Psoas muscle (tissue), 8 donors: Measurements from ENCODE around the gene MANEAL. TPM values are rescaled to one million over a fixed set of nuclear protein-coding genes. Genes with fewer than 3 reads are reported as not detected.

Experiments
- ATAC-seq, 4 donors: fragments of 200-7000 bp; cut with Tn5 transposase; one replicate each; pipeline ENCODE4 v1.9.1; 2020; ENCODE audit warnings: moderate library complexity in 3 of 4, mild to moderate bottlenecking in 2 of 4
- DNase-seq, 2 donors: peaks; one replicate each; pipeline ENCODE4 v3.0.0-alpha.2; 2020
- H3K27ac ChIP-seq: fragments of 200-600 bp; one replicate; pipeline ENCODE4 v1.8.0; 2022
- H3K27me3 ChIP-seq, 3 donors: fragments of 200-600 bp in 1 of 3; one replicate each; pipeline versions ENCODE4 v1.6.1 to v1.8.0; 2013 to 2022; ENCODE audit warnings: low read length in 2 of 3, mild to moderate bottlenecking in 2 of 3, moderate library complexity in 1 of 3; ENCODE audit not compliant: insufficient read depth in 3 of 3
- H3K36me3 ChIP-seq, 2 donors: fragments of 200-600 bp in 1 of 2; one replicate each; pipeline versions ENCODE4 v1.6.1 to v1.8.0; 2013 to 2022; ENCODE audit warnings: low read depth in 1 of 2, mild to moderate bottlenecking in 1 of 2, moderate library complexity in 1 of 2; ENCODE audit not compliant: insufficient read depth in 1 of 2
- H3K4me1 ChIP-seq: fragments of 200-600 bp; one replicate; pipeline ENCODE4 v1.8.0; 2022
- H3K4me3 ChIP-seq: fragments of 200-600 bp; one replicate; pipeline ENCODE4 v1.8.0; 2022; ENCODE audit warnings: mild to moderate bottlenecking
- H3K9me3 ChIP-seq: fragments of 200-600 bp; one replicate; pipeline ENCODE4 v1.8.0; 2022
- CTCF ChIP-seq: fragments of 200-600 bp; IDR thresholded peaks from one replicate; pipeline ENCODE4 v1.8.0; 2022; ENCODE audit warnings: antibody characterized with exemption
- WGBS, 3 donors: extraction: QIAGEN DNeasy Blood & Tissue Kit; methylation state at CpG; one replicate each; pipeline versions ENCODE4 v1.1.6 to v1.1.7; 2013; 5-methylcytosine and 5-hydroxymethylcytosine counted together
- intact Hi-C, 2 donors: fragments of 100-400 bp; cut with DNase I; formaldehyde crosslinking; loops; one replicate each; pipeline versions ENCODE4 v1.11.0 to v1.14.2; 2022
- polyA plus RNA-seq, 3 donors: library from polyadenylated mRNA; stranded (reverse); fragments of 200-250 nt; gene quantifications; one replicate each; pipeline ENCODE4 v1.2.3, GENCODE V29; 2013
- total RNA-seq, 4 donors: library from RNA; stranded (reverse); fragmentation: NEBNext Ultra II Directional in 2 of 4; extraction: Animal tissue kit (Norgen Biotek cat#: 25700) in 2 of 4; gene quantifications; one replicate each; pipeline versions ENCODE4 v1.2.1 to v1.2.4, GENCODE V29; 2021 to 2023
- donor health status: healthy with polysubstance abuse.
- donor health status: DM: no; HTN: no; CAD: no; lungs with moderate emphysema.
- donor health status: Bipolar disorder and iron deficiency.
- donor health status: healthy.
- donor health status: DM: yes; HTN: yes; CAD: no.
- donor health status: DM: no; HTN: no; CAD: no.
- donor health status: DM: no; HTN: no; CAD: no.
- donor health status: DM: yes; HTN: yes; CAD: no.

Gene MANEAL
- total and polyA plus RNA-seq, 7 donors: 2.1 to 4.3 (median 3.4) TPM

- peak in 3 of 4 donors; percentile 28 to 53 (median 39) for ATAC-seq
These were observed 17.5 kb downstream of the MANEAL start for GRCh38 chr1:37811027-37811655.

GRCh38 chr1:37813529-37814145, 20.0 kb downstream of the MANEAL start:
- DNase-seq (no peak), ATAC-seq (no peak)
- Histone ChIP-seq H3K9me3 (no peaks in the 10 kb centered on the region), H3K36me3 (peaks cover 0 to 43% of the 10 kb centered on the region in 2 donors), H3K27me3 (no peaks in the 10 kb centered on the region), H3K27ac (peak overlapping the region; percentile 14), H3K4me1 (peaks cover 10% of the 10 kb centered on the region), H3K4me3 (no peak overlapping the region)
- 57 to 71% (median 64%) methylated on average over 2 of the region's 2 CpGs for WGBS, 3 donors
- intact Hi-C loops: loop anchor here in 1 of 2 donors (2.0 kb wide), 1 partner anchor 41 kb away; no protein-coding TSS in a partner anchor
- TF ChIP-seq CTCF: no peak

More at GRCh38 chr1:37811027-37811655, 17.5 kb downstream of the MANEAL start:
- H3K27me3 ChIP-seq: no peaks in the 10 kb centered on the region
- no peak overlapping the region for H3K27ac ChIP-seq
- intact Hi-C loops: no loop called here
- 45 to 49% (median 46%) methylated on average over 7 of the region's 7 CpGs for WGBS, 3 donors
- peak; percentile 75 to 83 for DNase-seq
- no peak overlapping the region for H3K4me3 ChIP-seq
- H3K36me3 ChIP-seq: peaks cover 0 to 32% of the 10 kb centered on the region in 2 donors
- H3K9me3 ChIP-seq: no peaks in the 10 kb centered on the region
- peaks cover 19% of the 10 kb centered on the region for H3K4me1 ChIP-seq
- TF ChIP-seq CTCF: peak; percentile 75

GRCh38 chr1:37814252-37814651, 20.6 kb downstream of the MANEAL start:
- no peak for TF ChIP-seq CTCF
- Histone ChIP-seq H3K27ac (peak overlapping the region; percentile 14), H3K27me3 (no peaks in the 10 kb centered on the region), H3K36me3 (peaks cover 0 to 48% of the 10 kb centered on the region in 2 donors), H3K4me1 (peaks cover 4% of the 10 kb centered on the region), H3K4me3 (no peak overlapping the region), H3K9me3 (no peaks in the 10 kb centered on the region)
- intact Hi-C loops: no loop called here
- WGBS, 3 donors: 27 to 57% (median 38%) methylated on average over 7 of the region's 7 CpGs
- ATAC-seq (peak; percentile 56 to 81 (median 69)), DNase-seq (no peak)

- DNase-seq (no peak), ATAC-seq (peak in 2 of 4 donors; percentile 26 to 43)
- 13 to 28% (median 23%) methylated on average over 2 of the region's 2 CpGs for WGBS, 3 donors
- no peak for TF ChIP-seq CTCF
- intact Hi-C loops: no loop called here
- Histone ChIP-seq H3K4me1 (no peaks in the 10 kb centered on the region), H3K36me3 (peaks cover 8 to 73% of the 10 kb centered on the region in 2 donors), H3K9me3 (no peaks in the 10 kb centered on the region), H3K27me3 (no peaks in the 10 kb centered on the region), H3K4me3 (no peak overlapping the region), H3K27ac (no peak overlapping the region)
These were observed 23.8 kb downstream of the MANEAL start for GRCh38 chr1:37817481-37817880.
